Muscle layer of colon (tissue), 2 donors: ENCODE results near the gene NEURL2.

Source experiments
- H3K27ac ChIP-seq: one replicate; pipeline ENCODE4 v1.7.0; 2013; ENCODE audit warnings: low read depth, mild to moderate bottlenecking, low read length, moderate library complexity
- H3K27me3 ChIP-seq, 2 donors: one replicate each; pipeline ENCODE4 v1.7.0; 2013; ENCODE audit warnings: low read length in 2 of 2, mild to moderate bottlenecking in 2 of 2; ENCODE audit not compliant: insufficient read depth in 2 of 2, control insufficient read depth in 1 of 2
- H3K36me3 ChIP-seq: one replicate; pipeline ENCODE4 v1.7.0; 2013; ENCODE audit warnings: mild to moderate bottlenecking, low read length; ENCODE audit not compliant: insufficient read depth
- H3K4me1 ChIP-seq: one replicate; pipeline ENCODE4 v1.7.0; 2013; ENCODE audit warnings: mild to moderate bottlenecking, low read length; ENCODE audit not compliant: insufficient read depth
- H3K4me3 ChIP-seq, 2 donors: one replicate each; pipeline ENCODE4 v1.7.0; 2013; ENCODE audit warnings: low read length in 2 of 2, low read depth in 1 of 2, mild to moderate bottlenecking in 1 of 2, moderate library complexity in 1 of 2
- H3K9ac ChIP-seq: one replicate; pipeline ENCODE4 v1.7.0; 2013; ENCODE audit warnings: low read length
- H3K9me3 ChIP-seq: one replicate; pipeline ENCODE4 v1.7.0; 2013; ENCODE audit warnings: mild to moderate bottlenecking, low read length
- donor health status: abdominal sarcoma.
- donor health status: Adenocarcinoma of cecum.

Gene NEURL2

DNA sequence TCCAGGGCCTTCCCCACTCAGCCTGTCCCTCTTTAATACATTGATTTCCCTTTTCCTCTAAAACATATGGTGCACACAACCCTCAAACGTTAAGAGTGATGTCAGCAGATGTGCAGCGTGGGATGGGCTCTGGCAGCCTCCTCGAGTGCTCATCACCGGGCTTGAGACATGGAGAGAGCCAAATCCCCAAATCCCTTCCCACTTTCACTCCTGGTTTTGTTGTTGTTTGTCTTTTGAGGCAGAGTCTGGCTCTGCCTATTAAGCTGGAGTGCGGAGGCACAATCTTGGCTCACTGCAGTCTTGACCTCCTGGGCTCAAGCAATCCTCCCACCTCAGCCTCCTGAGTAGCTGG lies 26.8 kb upstream of the NEURL2 start:
- H3K9me3 ChIP-seq, result no peaks in the 10 kb centered on the region
- H3K27me3 ChIP-seq, result no peaks in the 10 kb centered on the region
- no peak overlapping the region for H3K4me3 ChIP-seq
- no peak overlapping the region for H3K9ac ChIP-seq
- no peaks in the 10 kb centered on the region for H3K4me1 ChIP-seq
- no peak overlapping the region for H3K27ac ChIP-seq
- H3K36me3 ChIP-seq, result no peaks in the 10 kb centered on the region

DNA sequence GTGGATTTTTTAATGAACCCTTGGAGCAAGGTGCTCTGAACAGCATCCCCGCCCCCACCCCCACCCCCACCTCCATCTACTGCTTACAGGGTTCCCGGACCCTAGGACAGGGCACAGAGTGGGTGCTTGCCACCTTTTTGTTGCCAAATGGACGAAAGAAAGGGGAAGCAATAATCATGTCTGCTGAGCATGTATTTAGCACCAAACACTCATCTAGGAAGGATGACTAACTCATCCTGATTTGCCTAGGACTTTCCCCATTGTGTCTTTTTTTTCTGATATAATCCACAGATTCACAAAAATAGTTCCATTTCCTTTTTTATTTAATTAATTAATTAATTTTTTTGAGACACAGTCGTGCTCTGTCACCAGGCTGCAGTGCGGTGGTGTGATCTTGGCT lies 22.1 kb upstream of the NEURL2 start:
- Histone ChIP-seq H3K27me3 (no peaks in the 10 kb centered on the region), H3K4me3 (no peak overlapping the region), H3K27ac (no peak overlapping the region), H3K4me1 (peaks cover 11% of the 10 kb centered on the region), H3K9me3 (no peaks in the 10 kb centered on the region), H3K36me3 (no peaks in the 10 kb centered on the region), H3K9ac (no peak overlapping the region)

DNA sequence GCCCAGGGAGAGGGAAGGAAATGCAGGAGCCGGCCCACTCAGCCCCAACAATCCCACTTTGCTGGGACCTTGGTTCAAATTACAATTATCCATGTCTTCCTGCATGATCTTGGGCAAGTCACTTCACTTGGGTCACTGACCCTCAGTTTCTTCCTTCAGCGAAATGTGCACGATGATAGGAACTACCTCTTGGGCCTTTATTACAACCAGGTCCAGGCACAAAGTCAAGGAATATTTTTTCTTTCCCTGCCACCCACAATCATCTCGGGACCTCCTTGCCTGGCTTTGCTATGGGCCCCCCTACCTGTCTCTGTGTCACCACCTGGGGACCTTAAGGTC lies 21.3 kb upstream of the NEURL2 start:
- Histone ChIP-seq H3K27me3 (no peaks in the 10 kb centered on the region), H3K9me3 (no peaks in the 10 kb centered on the region), H3K27ac (no peak overlapping the region), H3K9ac (peak overlapping the region; percentile 21), H3K4me1 (peaks cover 11% of the 10 kb centered on the region), H3K4me3 (peak overlapping the region; percentile 52 to 84), H3K36me3 (no peaks in the 10 kb centered on the region)

DNA sequence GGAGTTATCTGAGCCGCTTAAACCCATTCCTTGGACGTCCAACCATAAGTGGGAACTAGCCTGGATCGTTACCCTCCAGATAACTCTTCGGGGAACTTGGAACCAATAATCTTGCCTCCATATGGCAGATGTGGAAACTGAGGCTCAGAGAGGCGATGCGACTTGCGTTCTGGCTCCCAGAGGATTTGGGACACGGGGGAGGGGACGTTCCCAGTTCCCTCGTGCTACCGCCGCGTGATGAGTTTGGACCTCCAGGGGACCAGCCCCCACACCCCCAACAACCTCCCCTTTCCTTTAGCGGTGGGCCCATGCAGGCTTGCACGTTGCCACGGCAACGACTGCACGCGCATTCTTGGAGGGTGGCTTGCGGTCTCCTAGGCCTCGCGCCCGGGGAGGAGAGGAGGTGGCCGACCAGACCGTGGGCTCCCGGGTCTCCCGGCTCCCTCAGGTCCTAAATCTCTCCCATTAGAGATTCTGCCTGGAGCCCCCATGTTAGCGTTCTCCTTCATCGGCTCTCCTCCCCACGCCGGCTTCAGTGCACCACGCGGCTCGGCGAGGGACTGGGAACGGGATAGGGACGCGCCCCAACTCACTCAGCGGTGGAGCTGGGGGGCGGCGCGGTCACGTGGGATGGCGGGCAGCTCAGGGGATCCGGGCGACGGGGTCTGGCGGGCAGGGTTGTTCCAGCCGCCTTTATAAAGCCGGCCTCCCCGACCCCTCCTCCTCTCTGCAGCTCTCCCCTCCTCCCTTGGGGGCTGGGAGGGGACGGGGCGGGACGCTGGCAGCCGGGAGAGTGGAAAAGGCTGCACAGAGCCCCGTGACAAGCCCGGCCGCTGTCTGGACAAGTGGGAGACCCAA lies 20.7 kb upstream of the NEURL2 start, which contains the start of gene PLTP:
PLTP (minus strand) TSS at position 670 of the 858 bp plus-strand sequence. CDS start 703 bp downstream, outside the sequence.
- Histone ChIP-seq H3K4me1 (peaks cover 11% of the 10 kb centered on the region), H3K4me3 (peak within 1 kb of the TSS; percentile 52 to 84), H3K27ac (peak within 1 kb of the TSS; percentile 91), H3K36me3 (no peaks in the 10 kb centered on the region), H3K27me3 (no peaks in the 10 kb centered on the region), H3K9ac (peak within 1 kb of the TSS; percentile 46), H3K9me3 (no peaks in the 10 kb centered on the region)

DNA sequence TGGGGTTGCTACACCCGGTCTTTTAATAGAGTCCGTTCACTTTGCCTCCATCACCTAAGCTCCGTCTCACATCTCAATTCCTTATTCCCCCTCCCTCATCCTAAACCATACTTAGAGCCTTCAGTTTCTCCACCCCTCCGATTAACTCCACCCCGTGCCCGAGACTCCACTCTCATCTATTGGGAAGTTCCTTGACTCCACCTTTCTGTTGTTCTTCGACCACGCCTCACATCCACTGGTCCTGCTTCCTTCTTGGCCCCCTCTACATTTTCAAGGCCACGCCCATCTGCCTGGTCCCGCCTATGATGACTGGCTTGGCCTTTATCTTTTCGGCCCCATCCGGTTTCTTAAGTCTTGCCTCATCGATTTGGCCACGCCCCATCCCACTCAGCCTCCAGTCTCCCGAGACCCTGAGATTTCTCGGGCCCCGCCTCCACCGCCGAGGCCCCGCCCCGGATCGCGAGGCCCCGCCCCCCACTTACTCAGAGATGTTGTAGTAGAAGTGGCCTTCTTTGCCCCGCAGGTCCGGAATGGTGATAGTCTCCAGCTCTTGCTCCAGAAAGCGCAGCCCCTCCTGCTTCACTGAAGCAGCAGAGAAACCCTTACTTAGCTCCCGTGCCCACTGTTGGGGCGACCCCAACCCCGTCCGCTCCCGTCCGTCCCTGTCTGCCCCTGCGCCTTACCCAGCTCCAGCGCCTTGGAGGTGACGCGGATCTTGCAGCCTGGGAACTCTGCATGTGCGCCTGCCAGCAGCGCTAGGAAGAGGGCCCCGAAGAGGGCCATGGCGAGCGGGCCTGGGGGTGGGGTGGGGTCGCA lies 19.9 kb upstream of the NEURL2 start:
- Histone ChIP-seq H3K9me3 (no peaks in the 10 kb centered on the region), H3K4me3 (peak overlapping the region; percentile 52 to 84), H3K27ac (peak overlapping the region; percentile 91), H3K36me3 (peaks cover 3% of the 10 kb centered on the region), H3K27me3 (no peaks in the 10 kb centered on the region), H3K4me1 (peaks cover 11% of the 10 kb centered on the region), H3K9ac (peak overlapping the region; percentile 46)

DNA sequence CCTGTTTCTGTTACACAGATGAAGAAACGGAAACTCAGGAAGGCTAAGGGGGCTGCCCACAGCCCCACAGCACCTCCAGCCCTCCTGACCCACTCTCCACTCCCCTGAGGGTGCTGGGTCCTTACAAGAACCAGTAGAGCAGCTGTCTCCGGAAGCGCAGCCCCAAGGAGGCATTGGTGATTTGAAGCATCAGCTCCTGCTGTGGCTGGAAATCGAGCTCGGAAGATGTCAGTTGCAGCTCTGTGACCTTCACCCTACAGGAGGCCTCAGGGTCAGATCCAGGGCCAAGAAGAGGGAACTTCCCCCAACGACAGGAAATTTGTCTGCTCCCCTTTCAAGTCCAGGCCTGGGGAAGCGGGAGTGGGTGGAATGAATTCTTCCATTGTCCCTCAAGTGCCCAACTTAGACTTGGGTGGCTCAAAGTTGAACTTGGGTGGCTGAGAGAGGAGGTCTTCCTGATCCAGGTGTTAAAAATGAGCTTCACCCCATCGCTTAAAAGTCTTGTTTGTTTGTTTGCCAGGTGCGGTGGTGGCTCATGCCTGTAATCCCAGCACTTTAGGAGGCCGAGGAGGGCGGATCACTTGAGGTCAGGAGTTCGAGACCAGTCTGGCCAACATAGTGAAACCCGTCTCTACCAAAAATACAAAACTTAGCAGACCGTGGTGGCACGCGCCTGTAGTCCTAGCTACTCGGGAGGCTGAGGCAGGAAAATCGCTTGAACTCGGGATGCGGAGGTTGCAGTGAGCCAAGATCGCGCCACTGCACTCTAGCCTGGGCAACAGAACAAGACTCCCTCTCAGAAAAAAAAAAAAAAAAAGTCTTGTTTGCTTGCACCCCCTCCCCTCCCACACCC lies 19.0 kb upstream of the NEURL2 start:
- H3K27me3 ChIP-seq, result no peaks in the 10 kb centered on the region
- no peak overlapping the region for H3K9ac ChIP-seq
- H3K4me3 ChIP-seq, result peak overlapping the region in 1 of 2 donors; percentile 14
- H3K4me1 ChIP-seq, result peaks cover 11% of the 10 kb centered on the region
- peaks cover 8% of the 10 kb centered on the region for H3K36me3 ChIP-seq
- H3K9me3 ChIP-seq, result no peaks in the 10 kb centered on the region
- H3K27ac ChIP-seq, result no peak overlapping the region

DNA sequence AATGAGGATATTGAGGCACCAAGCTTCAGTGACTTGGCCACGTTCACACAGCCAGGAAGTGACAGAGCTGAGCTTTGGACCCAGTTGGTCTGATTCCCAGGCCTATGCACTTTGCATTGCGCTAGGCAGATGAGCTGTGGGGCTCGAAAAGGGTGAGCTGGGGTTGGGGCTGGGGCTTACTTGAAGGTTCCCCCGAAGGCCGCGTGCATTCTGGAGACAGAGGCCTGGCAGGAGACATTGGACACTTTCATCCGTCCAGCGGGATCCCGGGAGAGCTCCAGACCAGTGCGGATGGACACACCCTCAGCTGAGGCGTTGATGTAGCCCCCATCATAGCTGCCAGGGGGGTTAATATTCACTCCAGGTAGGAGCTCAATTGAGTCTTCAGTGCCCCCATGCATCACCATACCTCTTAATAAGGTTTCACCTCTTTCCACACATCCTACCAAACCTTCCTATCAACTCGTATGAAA lies 18.4 kb upstream of the NEURL2 start:
- H3K27me3 ChIP-seq, result no peaks in the 10 kb centered on the region
- no peak overlapping the region for H3K9ac ChIP-seq
- H3K27ac ChIP-seq, result no peak overlapping the region
- H3K4me3 ChIP-seq, result peak overlapping the region in 1 of 2 donors; percentile 14
- no peaks in the 10 kb centered on the region for H3K9me3 ChIP-seq
- peaks cover 8% of the 10 kb centered on the region for H3K36me3 ChIP-seq
- peaks cover 11% of the 10 kb centered on the region for H3K4me1 ChIP-seq

DNA sequence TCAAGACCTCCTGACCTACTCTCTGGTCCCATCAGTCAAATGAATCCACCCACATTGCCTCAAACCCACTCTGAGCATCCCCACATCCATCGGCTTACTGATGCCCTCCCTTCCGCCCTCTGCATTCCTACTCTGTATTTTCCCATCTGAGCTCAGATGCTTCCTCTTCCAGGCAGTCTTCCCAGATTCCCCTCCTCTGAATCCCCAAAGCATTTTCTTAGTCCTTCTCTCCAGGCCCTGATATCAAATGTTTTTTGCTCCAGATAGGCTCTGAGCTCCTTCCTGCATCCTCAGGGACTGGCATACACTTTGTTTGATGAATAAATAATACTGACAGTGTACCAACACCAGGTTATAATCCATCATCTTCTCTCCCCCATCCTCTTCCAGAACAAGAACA lies 17.1 kb upstream of the NEURL2 start:
- H3K9me3 ChIP-seq, result no peaks in the 10 kb centered on the region
- H3K36me3 ChIP-seq, result peaks cover 11% of the 10 kb centered on the region
- H3K27ac ChIP-seq, result no peak overlapping the region
- H3K4me1 ChIP-seq, result peaks cover 11% of the 10 kb centered on the region
- H3K4me3 ChIP-seq, result no peak overlapping the region
- no peaks in the 10 kb centered on the region for H3K27me3 ChIP-seq
- H3K9ac ChIP-seq, result no peak overlapping the region

DNA sequence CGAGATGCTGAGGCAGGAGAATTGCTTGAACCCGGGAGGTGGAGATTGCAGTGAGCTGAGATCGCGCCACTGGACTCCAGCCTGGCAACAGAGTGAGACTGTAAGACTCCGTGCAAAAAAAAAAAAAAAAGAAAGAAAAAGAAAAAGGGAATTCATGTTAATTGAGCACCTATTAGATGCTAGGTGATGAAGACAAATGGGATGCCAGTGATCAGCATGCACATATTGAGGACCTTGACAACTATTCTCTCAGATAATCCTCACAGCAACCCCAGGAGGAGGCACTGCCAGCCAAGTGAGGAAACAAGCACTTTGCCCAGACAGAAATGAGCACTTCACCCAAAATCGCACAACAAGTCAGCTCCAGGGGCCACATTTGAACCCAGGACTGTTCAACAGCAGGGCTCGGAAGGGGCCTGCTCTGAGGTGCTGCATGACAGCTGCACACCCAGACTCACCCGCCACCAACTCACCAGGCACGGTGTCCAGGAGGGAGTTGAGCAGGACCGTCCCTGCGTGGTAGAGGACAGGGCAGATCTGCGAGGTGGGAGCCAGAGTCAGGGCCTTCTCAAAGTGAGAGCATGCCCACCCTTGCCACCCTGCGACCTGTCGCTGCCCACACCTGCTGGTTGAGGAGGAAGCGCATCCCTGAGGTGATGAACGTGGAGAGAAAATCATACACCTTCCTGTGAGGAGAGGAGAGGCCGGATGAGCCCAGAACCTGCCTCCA lies 16.4 kb upstream of the NEURL2 start:
- Histone ChIP-seq H3K27me3 (no peaks in the 10 kb centered on the region), H3K36me3 (peaks cover 14% of the 10 kb centered on the region), H3K4me1 (peaks cover 9% of the 10 kb centered on the region), H3K27ac (no peak overlapping the region), H3K9me3 (no peaks in the 10 kb centered on the region), H3K4me3 (no peak overlapping the region), H3K9ac (no peak overlapping the region)

DNA sequence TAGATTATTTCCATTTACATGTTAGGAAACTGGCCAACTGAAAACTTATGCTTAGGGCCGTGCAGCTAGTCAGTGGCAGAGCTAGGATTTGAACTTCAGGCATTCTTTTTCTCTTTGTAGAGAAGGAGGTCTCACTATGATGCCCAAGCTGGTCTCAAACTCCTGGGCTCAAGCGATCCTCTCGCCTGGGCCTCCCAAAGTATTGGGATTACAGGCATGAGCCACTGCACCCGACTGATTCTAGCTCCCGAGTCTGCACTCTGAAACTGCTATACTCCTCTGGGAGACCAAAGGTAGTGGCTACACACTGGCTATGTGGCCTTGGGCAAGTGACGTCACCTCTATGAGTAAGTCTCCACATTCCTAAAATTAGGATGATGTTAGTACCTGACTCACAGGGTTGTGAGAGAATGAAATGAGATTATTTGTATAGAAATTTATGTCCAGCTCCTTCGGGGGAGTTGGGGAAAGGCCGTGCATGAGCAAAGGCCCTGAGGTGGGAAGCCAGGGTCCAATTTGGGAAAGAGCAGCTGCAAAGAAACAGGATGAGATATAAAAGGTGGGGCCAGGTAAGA lies 14.6 kb upstream of the NEURL2 start:
- Histone ChIP-seq H3K9ac (no peak overlapping the region), H3K27me3 (no peaks in the 10 kb centered on the region), H3K4me1 (no peaks in the 10 kb centered on the region), H3K27ac (no peak overlapping the region), H3K9me3 (no peaks in the 10 kb centered on the region), H3K4me3 (no peak overlapping the region), H3K36me3 (peaks cover 22% of the 10 kb centered on the region)
